GM12878 (cell line): ENCODE measurements around the gene ADAMTSL1. TPM values are rescaled to one million over a fixed set of nuclear protein-coding genes. Genes with fewer than 3 reads are reported as not detected.

Source experiments
- ATAC-seq: fragments of 200-7000 bp; cut with Tn5 transposase; 3 replicates; pipeline ENCODE4 v1.9.1; 2020; ENCODE audit warnings: mild to moderate bottlenecking, moderate library complexity
- BruUV-seq: library from RNA; stranded (reverse); fragments of 400-500 nt; replicated peaks from 2 replicates; lab custom pipeline; 2021; lab: Mats Ljungman, UMichigan
- CTCF ChIA-PET: fragments of 300-600 bp; sonication (Branson Sonifier 250); formaldehyde crosslinking; extraction: SDS; loops from one replicate; lab custom pipeline; 2021; ENCODE audit warnings: inconsistent platforms; lab: Yijun Ruan, JAX
- POLR2A ChIA-PET: fragments of 350-600 bp; formaldehyde crosslinking; extraction: SDS; loops from one replicate; lab custom pipeline; 2021; ENCODE audit warnings: inconsistent platforms; lab: Charles Lee
- RAD21 ChIA-PET: fragments of 300-600 bp; sonication (Branson Sonifier 250); formaldehyde crosslinking; loops from one replicate; lab custom pipeline; 2023; ENCODE audit warnings: antibody characterized with exemption; ENCODE audit not compliant: unreplicated experiment; lab: Charles Lee
- SMC1A ChIA-PET: fragments of 300-600 bp; sonication (Branson Sonifier 250); formaldehyde crosslinking; loops from one replicate; lab custom pipeline; 2023; ENCODE audit not compliant: unreplicated experiment, uncharacterized antibody; lab: Charles Lee
- DNase-seq: peaks from one replicate; pipeline ENCODE4 v3.0.0-alpha.2; 2011; ENCODE audit warnings: low read depth, low spot score
- FAIRE-seq: peaks from 3 replicates; lab custom pipeline; 2011; peaks lifted over from hg19 to GRCh38; lab: Jason Lieb, UNC
- H2AFZ ChIP-seq: 2 replicates; pipeline ENCODE4 v1.6.0; 2011; ENCODE audit warnings: low read depth, low read length, control low read depth; ENCODE audit not compliant: control insufficient read depth
- H3K27ac ChIP-seq: 2 replicates; pipeline ENCODE4 v1.5.1; 2011; ENCODE audit warnings: control low read depth; ENCODE audit not compliant: control insufficient read depth, insufficient read depth
- H3K27me3 ChIP-seq, 2 experiments: replicated peaks in 1 of 2; 2 replicates each; pipeline versions ENCODE4 v1.6.0 to v1.6.1; 2011; ENCODE audit warnings: low read length in 1 of 2; ENCODE audit not compliant: control insufficient read depth in 2 of 2, insufficient read depth in 2 of 2
- H3K36me3 ChIP-seq, 2 experiments: 2 replicates each; pipeline ENCODE4 v1.5.1; 2011; ENCODE audit warnings: low read length in 1 of 2; ENCODE audit not compliant: control insufficient read depth in 2 of 2, insufficient read depth in 2 of 2
- H3K4me1 ChIP-seq: 2 replicates; pipeline ENCODE4 v1.6.1; 2011; ENCODE audit warnings: mild to moderate bottlenecking, low read length, moderate library complexity, mixed read lengths; ENCODE audit not compliant: control insufficient read depth, insufficient read depth
- H3K4me2 ChIP-seq: 2 replicates; pipeline ENCODE4 v1.6.0; 2011; ENCODE audit warnings: control low read depth; ENCODE audit not compliant: control insufficient read depth, insufficient read depth
- H3K4me3 ChIP-seq: fragments of 200-600 bp; sonication (generic); 2 replicates; pipeline ENCODE4 v1.5.1; 2016
- H3K79me2 ChIP-seq: 2 replicates; pipeline ENCODE4 v1.6.0; 2011; ENCODE audit warnings: low read length; ENCODE audit not compliant: control insufficient read depth, insufficient read depth
- H3K9ac ChIP-seq: 2 replicates; pipeline ENCODE4 v1.8.0; 2011; ENCODE audit warnings: low read length, control low read depth, mixed read lengths; ENCODE audit not compliant: control insufficient read depth, insufficient read depth
- H3K9me3 ChIP-seq: replicated peaks from 3 replicates; pipeline ENCODE4 v1.5.1; 2011; ENCODE audit warnings: mild to moderate bottlenecking, low read length; ENCODE audit not compliant: control insufficient read depth, insufficient read depth
- H4K20me1 ChIP-seq: 2 replicates; pipeline ENCODE4 v1.6.0; 2011; ENCODE audit not compliant: control insufficient read depth, insufficient read depth
- ASH2L ChIP-seq: fragments of 300-600, 200-600 bp; sonication (generic); IDR thresholded peaks from 2 replicates; pipeline ENCODE4 v1.6.1; 2017; ENCODE audit warnings: low read depth, mild to moderate bottlenecking, borderline replicate concordance
- CBX5 ChIP-seq: sonication (generic); IDR thresholded peaks from 2 replicates; pipeline ENCODE4 v1.6.1; 2016; ENCODE audit warnings: low read depth, moderate library complexity, mild to moderate bottlenecking, inconsistent platforms
- CHD1 ChIP-seq: IDR thresholded peaks from 2 replicates; pipeline ENCODE4 v1.6.1; 2012; ENCODE audit warnings: low read depth, low read length, improper control_type of control experiment
- E2F4 ChIP-seq: IDR thresholded peaks from 2 replicates; pipeline ENCODE4 v1.6.1; 2012; ENCODE audit warnings: low read depth, low read length, improper control_type of control experiment
- E2F8 ChIP-seq: fragments of 450-650 bp; IDR thresholded peaks from 2 replicates; pipeline ENCODE4 v1.6.1; 2018; ENCODE audit warnings: mild to moderate bottlenecking, low read depth, moderate library complexity; ENCODE audit not compliant: partially characterized antibody
- FOXK2 ChIP-seq: fragments of 450-650 bp; IDR thresholded peaks from 2 replicates; pipeline ENCODE4 v1.6.1; 2017; ENCODE audit warnings: mild to moderate bottlenecking, moderate library complexity
- GABPA ChIP-seq: IDR thresholded peaks from 2 replicates; pipeline ENCODE4 v1.6.1; 2014; ENCODE audit warnings: antibody characterized with exemption, low read depth, mild to moderate bottlenecking, inconsistent platforms
- MTA2 ChIP-seq: fragments of 450-650 bp; IDR thresholded peaks from 2 replicates; pipeline ENCODE4 v1.6.1; 2016; ENCODE audit warnings: low read depth, mild to moderate bottlenecking, moderate library complexity
- NFIC ChIP-seq: IDR thresholded peaks from 2 replicates; pipeline ENCODE4 v1.6.1; 2012; ENCODE audit warnings: low read depth, mild to moderate bottlenecking, inconsistent platforms, low read length, moderate library complexity
- NFXL1 ChIP-seq: fragments of 450-650 bp; IDR thresholded peaks from 2 replicates; pipeline ENCODE4 v1.6.1; 2017; ENCODE audit warnings: antibody characterized with exemption, mild to moderate bottlenecking, borderline replicate concordance
- NFYA ChIP-seq: IDR thresholded peaks from 2 replicates; pipeline ENCODE4 v1.6.1; 2011; ENCODE audit warnings: low read depth, mild to moderate bottlenecking, low read length, improper control_type of control experiment, borderline replicate concordance
- NR2C2 ChIP-seq: IDR thresholded peaks from 2 replicates; pipeline ENCODE4 v1.6.1; 2011; ENCODE audit warnings: borderline replicate concordance, low read depth; ENCODE audit not compliant: control insufficient read depth, insufficient read length
- POLR2AphosphoS5 ChIP-seq: IDR thresholded peaks from 2 replicates; pipeline ENCODE4 v1.6.1; 2011; ENCODE audit warnings: mild to moderate bottlenecking, low read length, inconsistent platforms
- RELB ChIP-seq: fragments of 450-650 bp; IDR thresholded peaks from 2 replicates; pipeline ENCODE4 v1.6.1; 2017; ENCODE audit warnings: low read depth, mild to moderate bottlenecking, moderate library complexity
- SIX5 ChIP-seq: IDR thresholded peaks from 2 replicates; pipeline ENCODE4 v1.6.1; 2011; ENCODE audit warnings: mild to moderate bottlenecking, low read depth, low read length, moderate library complexity; ENCODE audit not compliant: severe bottlenecking
- SUZ12 ChIP-seq: fragments of 200-600 bp; sonication (generic); IDR thresholded peaks from one replicate; pipeline ENCODE4 v1.6.1; 2018; ENCODE audit warnings: antibody characterized with exemption, mild to moderate bottlenecking; ENCODE audit not compliant: unreplicated experiment
- TARDBP ChIP-seq: IDR thresholded peaks from 2 replicates; pipeline ENCODE4 v1.6.1; 2016; ENCODE audit warnings: borderline replicate concordance
- ZNF384 ChIP-seq: IDR thresholded peaks from 2 replicates; pipeline ENCODE4 v1.6.1; 2012; ENCODE audit warnings: low read depth, mild to moderate bottlenecking, low read length, improper control_type of control experiment, borderline replicate concordance
- WGBS: methylation state at CpG from one replicate; pipeline ENCODE4 v1.1.6; 2016; ENCODE audit warnings: low lambda C conversion rate; ENCODE audit not compliant: insufficient replicate concordance, insufficient coverage; ENCODE audit errors: missing lambda C conversion rate; 5-methylcytosine and 5-hydroxymethylcytosine counted together
- in situ Hi-C: fragments of 300-500 bp; cut with MboI; formaldehyde crosslinking; loops from 9 replicates; pipeline ENCODE4 v1.14.3; 2018; ENCODE audit warnings: mixed read lengths
- intact Hi-C: fragments of 100-400 bp; cut with micrococcal nuclease; formaldehyde crosslinking; loops from one replicate; pipeline ENCODE4 v1.14.2; 2022; ENCODE audit not compliant: unreplicated experiment
- polyA plus RNA-seq, 11 experiments: library from polyadenylated mRNA; depleted of rRNA in 4 of 11; unstranded in 6 of 11; stranded (reverse) in 5 of 11; fragments of >200 nt; fragmentation: Nextera tagmentation in 4 of 11; fragmentation: Illumina TruSeq in 1 of 11; extraction: Ambion mirVana in 4 of 11; extraction: Trizol in 1 of 11; gene quantifications; 1 replicate in 1 of 11; 2 replicates in 10 of 11; pipeline versions ENCODE4 v1.2.1 to v1.2.3, GENCODE V29; 2011 to 2016; ENCODE audit warnings: inconsistent platforms in 2 of 11, missing spikeins in 2 of 11, low read depth in 1 of 11
- total RNA-seq, 4 experiments: library from RNA; depleted of rRNA in 3 of 4; stranded (reverse); fragments of >200 nt in 3 of 4; fragmentation: Illumina TruSeq in 1 of 4; extraction: Trizol in 1 of 4; gene quantifications; 2 replicates each; pipeline versions ENCODE4 v1.2.1 to v1.2.3, GENCODE V29; 2013 to 2021

The ADAMTSL1 gene
- total and polyA plus RNA-seq, 10 of the 15 experiments (the other 5 are each of a cell fraction or from before 2014, with no cell fraction given) = 0.01 to 0.10 (median 0.07) TPM; not detected in 6

- TF ChIP-seq E2F4 = no peak
- TF ChIP-seq ASH2L = no peak
- no peak for TF ChIP-seq ZNF384
Measured at GRCh38 chr9:18910916-18911315, 437.0 kb downstream of the ADAMTSL1 start (continued).

- DNase-seq = no peak
- ChIA-PET RAD21 (no interaction called here), POLR2A (no interaction called here), SMC1A (interaction anchor here (0.6 to 1.2 kb wide), 2 partner anchors 17 to 672 kb away, joined by 3 to 4 read pairs; no protein-coding TSS in a partner anchor), CTCF (interaction anchor here (0.7 to 1.1 kb wide), 2 partner anchors 262 to 405 kb away, joined by 3 to 4 read pairs; no protein-coding TSS in a partner anchor)
- H2AFZ ChIP-seq = no peak overlapping the region
- no peaks in the 10 kb centered on the region for H4K20me1 ChIP-seq
- H3K4me2 ChIP-seq = no peak overlapping the region
- no peaks in the 10 kb centered on the region for H3K36me3 ChIP-seq
- no peak overlapping the region for H3K27ac ChIP-seq
- H3K9me3 ChIP-seq = no peaks in the 10 kb centered on the region; the same call in 1 of the 3 replicates
- H3K9ac ChIP-seq = no peak overlapping the region
- intact Hi-C loops = no loop called here
- WGBS = 46% methylated on average over 9 of the region's 9 CpGs
- no peak for ATAC-seq
- in situ Hi-C loops = no loop called here
- BruUV-seq = no TSS peak
- H3K27me3 ChIP-seq = no peaks in the 10 kb centered on the region; a peak in 3 of 4 replicates
- no peak for FAIRE-seq
- no peak overlapping the region for H3K4me3 ChIP-seq
- H3K4me1 ChIP-seq = no peaks in the 10 kb centered on the region; the same call in 1 of the 2 replicates
- H3K79me2 ChIP-seq = no peaks in the 10 kb centered on the region
- TF ChIP-seq GABPA (no peak), E2F8 (no peak), RELB (no peak), SIX5 (no peak), CHD1 (no peak), FOXK2 (no peak), POLR2AphosphoS5 (no peak), MTA2 (no peak), SUZ12 (no peak), NFIC (no peak), NR2C2 (no peak), NFXL1 (no peak), CBX5 (no peak), NFYA (no peak), TARDBP (no peak), ZNF384 (no peak)
Measured at GRCh38 chr9:18911714-18912342, 437.9 kb downstream of the ADAMTSL1 start.
